Fibroblast of lung (primary cell): ENCODE data around the gene MCF2L2.

Experiments
- CTCF ChIP-seq, 2 donors: IDR thresholded peaks in 1 of 2; conservative IDR thresholded peaks in 1 of 2; 1 replicate in 1 of 2; 2 replicates in 1 of 2; pipeline ENCODE4 v1.5.1; 2011 to 2012; ENCODE audit warnings: low read length in 2 of 2, control low read depth in 1 of 2, inconsistent platforms in 1 of 2, low read depth in 1 of 2, mild to moderate bottlenecking in 1 of 2
- EZH2 ChIP-seq: IDR thresholded peaks from 2 replicates; pipeline ENCODE4 v1.5.1; 2012; ENCODE audit warnings: low read length, control low read depth, mild to moderate bottlenecking; ENCODE audit errors: missing control alignments

GRCh38 chr3:183266454-183266853, 162.0 kb downstream of the MCF2L2 start:
- TF ChIP-seq EZH2: no peak
- TF ChIP-seq CTCF (conservative IDR thresholded peaks at IDR 0.05 in 1 of 2, IDR thresholded peaks at IDR 0.05 in 1 of 2; ENCODE audit: low read depth in 1 of 2, low read length in 2 of 2): no peak
